Testis (tissue), 2 donors: Measurements from ENCODE around the gene C5AR2.

Source experiments
- POLR2A ChIP-seq: fragments of 450-650 bp; IDR thresholded peaks from one replicate; pipeline ENCODE4 v1.6.1; 2017; ENCODE audit warnings: antibody characterized with exemption, mild to moderate bottlenecking, moderate library complexity
- TF ChIP-seq, protein P1 (sequence below), 3 experiments: fragments of 450-650 bp in 2 of 3; fragments of 200-600 bp in 1 of 3; sonication (generic) in 1 of 3; IDR thresholded peaks; one replicate each; pipeline ENCODE4 v1.5.1; 2016 to 2019; ENCODE audit warnings: antibody characterized with exemption in 3 of 3, mild to moderate bottlenecking in 2 of 3, moderate library complexity in 1 of 3

DNA sequence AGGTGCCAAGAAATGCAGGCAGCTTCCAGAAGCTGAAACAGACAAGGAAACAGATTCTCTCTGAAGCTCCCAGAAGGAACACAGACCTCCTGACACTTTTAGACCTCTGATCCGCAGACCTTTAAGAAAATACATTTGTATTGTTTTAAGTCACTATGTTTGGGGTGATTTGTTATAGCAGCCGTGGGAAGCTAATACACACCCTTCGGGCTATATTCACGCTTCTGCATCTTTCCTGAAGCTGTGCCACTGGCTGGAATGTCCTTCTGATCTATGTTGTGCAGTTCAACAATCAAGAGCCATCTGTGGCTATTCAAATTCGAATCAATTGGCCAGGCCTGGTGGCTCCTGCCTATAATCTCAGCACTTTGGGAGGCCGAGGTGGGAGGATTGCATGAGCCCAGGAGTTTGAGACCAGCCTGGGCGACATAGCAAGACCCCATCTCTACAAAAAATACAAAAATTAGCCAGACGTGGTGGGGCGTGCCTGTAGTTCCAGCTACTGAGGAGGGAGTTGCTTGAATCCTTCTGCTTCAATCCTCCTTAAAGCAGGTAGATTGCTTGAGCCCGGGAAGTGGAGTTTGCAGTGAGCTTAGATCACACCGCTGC lies 11.3 kb downstream of the C5AR2 start:
- TF ChIP-seq POLR2A: no peak
- TF ChIP-seq, protein P1, sequence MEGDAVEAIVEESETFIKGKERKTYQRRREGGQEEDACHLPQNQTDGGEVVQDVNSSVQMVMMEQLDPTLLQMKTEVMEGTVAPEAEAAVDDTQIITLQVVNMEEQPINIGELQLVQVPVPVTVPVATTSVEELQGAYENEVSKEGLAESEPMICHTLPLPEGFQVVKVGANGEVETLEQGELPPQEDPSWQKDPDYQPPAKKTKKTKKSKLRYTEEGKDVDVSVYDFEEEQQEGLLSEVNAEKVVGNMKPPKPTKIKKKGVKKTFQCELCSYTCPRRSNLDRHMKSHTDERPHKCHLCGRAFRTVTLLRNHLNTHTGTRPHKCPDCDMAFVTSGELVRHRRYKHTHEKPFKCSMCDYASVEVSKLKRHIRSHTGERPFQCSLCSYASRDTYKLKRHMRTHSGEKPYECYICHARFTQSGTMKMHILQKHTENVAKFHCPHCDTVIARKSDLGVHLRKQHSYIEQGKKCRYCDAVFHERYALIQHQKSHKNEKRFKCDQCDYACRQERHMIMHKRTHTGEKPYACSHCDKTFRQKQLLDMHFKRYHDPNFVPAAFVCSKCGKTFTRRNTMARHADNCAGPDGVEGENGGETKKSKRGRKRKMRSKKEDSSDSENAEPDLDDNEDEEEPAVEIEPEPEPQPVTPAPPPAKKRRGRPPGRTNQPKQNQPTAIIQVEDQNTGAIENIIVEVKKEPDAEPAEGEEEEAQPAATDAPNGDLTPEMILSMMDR (IDR thresholded peaks at IDR 0.05): no peak
